ENCODE data around the gene ELK4.

ELK4 gene

DNA sequence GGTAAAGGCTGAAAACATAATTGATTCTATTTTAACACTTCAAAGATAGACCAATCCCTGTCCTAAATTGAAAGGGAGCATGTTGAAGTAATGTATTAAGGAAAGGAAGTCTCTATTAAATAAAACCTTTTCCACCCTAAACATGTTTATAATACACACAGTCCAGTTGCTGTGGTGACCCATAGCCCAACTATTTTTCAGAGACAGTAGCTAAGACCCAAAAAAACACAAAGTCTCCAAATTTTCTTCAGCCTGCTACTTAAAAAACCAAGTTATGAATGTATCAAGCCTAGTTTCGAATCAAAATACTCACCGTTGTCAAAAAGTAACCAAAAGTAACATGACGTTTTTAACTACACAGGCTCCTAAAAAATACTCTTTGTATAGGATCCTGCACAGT lies 1.6 kb downstream of the ELK4 start:
- Histone ChIP-seq H3K27me3 (replicated peaks; ENCODE audit: insufficient read depth, low read length) (peaks cover 10% of the 10 kb centered on the region), H3K9ac (ENCODE audit: low read length) (peak overlapping the region; percentile 64), H3K9me3 (replicated peaks; ENCODE audit: insufficient read depth, low read length) (no peaks in the 10 kb centered on the region), H3K4me2 (ENCODE audit: low read depth, low read length) (peak overlapping the region; percentile 81), H3K9me2 (replicated peaks; ENCODE audit: insufficient read depth, low read length) (no peaks in the 10 kb centered on the region), H2AFZ (ENCODE audit: low read length) (no peak overlapping the region), H3K27ac (ENCODE audit: low read length) (peak overlapping the region; percentile 81), H3K36me3 (replicated peaks; ENCODE audit: insufficient read depth, low read length) (no peaks in the 10 kb centered on the region), H4K20me1 (ENCODE audit: insufficient read depth, low read length) (peaks cover 18% of the 10 kb centered on the region), H3K79me2 (ENCODE audit: low read length) (peaks cover 55% of the 10 kb centered on the region), H3K4me1 (ENCODE audit: low read length) (peaks cover 28% of the 10 kb centered on the region), H3K4me3 (ENCODE audit: low read length) (peak overlapping the region; percentile 65), H3F3A (ENCODE audit: insufficient read depth, low read length) (peaks cover 21% of the 10 kb centered on the region)
- DNase-seq, result no peak
- TF ChIP-seq EZH2phosphoT487 (IDR thresholded peaks at IDR 0.05; ENCODE audit: low read length) (no peak), EZH2 (optimal IDR thresholded peaks at IDR 0.05; ENCODE audit: low read depth, low read length) (no peak)
- TF ChIP-seq, protein P1, sequence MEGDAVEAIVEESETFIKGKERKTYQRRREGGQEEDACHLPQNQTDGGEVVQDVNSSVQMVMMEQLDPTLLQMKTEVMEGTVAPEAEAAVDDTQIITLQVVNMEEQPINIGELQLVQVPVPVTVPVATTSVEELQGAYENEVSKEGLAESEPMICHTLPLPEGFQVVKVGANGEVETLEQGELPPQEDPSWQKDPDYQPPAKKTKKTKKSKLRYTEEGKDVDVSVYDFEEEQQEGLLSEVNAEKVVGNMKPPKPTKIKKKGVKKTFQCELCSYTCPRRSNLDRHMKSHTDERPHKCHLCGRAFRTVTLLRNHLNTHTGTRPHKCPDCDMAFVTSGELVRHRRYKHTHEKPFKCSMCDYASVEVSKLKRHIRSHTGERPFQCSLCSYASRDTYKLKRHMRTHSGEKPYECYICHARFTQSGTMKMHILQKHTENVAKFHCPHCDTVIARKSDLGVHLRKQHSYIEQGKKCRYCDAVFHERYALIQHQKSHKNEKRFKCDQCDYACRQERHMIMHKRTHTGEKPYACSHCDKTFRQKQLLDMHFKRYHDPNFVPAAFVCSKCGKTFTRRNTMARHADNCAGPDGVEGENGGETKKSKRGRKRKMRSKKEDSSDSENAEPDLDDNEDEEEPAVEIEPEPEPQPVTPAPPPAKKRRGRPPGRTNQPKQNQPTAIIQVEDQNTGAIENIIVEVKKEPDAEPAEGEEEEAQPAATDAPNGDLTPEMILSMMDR (IDR thresholded peaks at IDR 0.05; ENCODE audit: low read length), result no peak

DNA sequence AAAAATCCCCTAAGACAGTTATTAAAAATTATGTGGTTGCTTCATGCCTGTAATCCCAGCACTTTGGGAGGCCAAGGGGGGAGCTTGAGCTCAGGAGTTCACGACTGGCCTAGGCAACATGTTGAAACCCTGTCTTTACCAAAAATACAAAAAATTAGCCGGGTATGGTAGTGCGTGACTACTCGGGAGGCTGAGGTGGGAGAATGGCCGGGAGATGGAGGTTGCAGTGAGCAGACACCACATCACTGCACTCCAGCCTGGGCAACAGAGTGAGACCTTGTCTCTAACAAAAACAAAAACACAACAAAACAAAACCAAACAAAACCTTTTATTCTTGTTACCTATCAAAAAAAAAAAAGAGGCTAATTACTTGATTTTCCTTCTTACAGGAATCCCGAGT lies 2.1 kb downstream of the ELK4 start:
- Histone ChIP-seq H2AFZ (ENCODE audit: low read length) (no peak overlapping the region), H3K4me1 (ENCODE audit: low read length) (peaks cover 28% of the 10 kb centered on the region), H3K36me3 (replicated peaks; ENCODE audit: insufficient read depth, low read length) (no peaks in the 10 kb centered on the region), H3K4me2 (ENCODE audit: low read depth, low read length) (peak overlapping the region; percentile 81), H3K9ac (ENCODE audit: low read length) (peak overlapping the region; percentile 64; the same call in 1 of the 2 replicates), H3K27me3 (replicated peaks; ENCODE audit: insufficient read depth, low read length) (peaks cover 10% of the 10 kb centered on the region), H3K9me3 (replicated peaks; ENCODE audit: insufficient read depth, low read length) (no peaks in the 10 kb centered on the region), H3K27ac (ENCODE audit: low read length) (peak overlapping the region; percentile 81; the same call in 1 of the 2 replicates), H3K4me3 (ENCODE audit: low read length) (no peak overlapping the region; the same call in 1 of the 2 replicates), H4K20me1 (ENCODE audit: insufficient read depth, low read length) (peaks cover 21% of the 10 kb centered on the region), H3F3A (ENCODE audit: insufficient read depth, low read length) (peaks cover 21% of the 10 kb centered on the region), H3K79me2 (ENCODE audit: low read length) (peaks cover 60% of the 10 kb centered on the region), H3K9me2 (replicated peaks; ENCODE audit: insufficient read depth, low read length) (no peaks in the 10 kb centered on the region)
- DNase-seq, result no peak
- TF ChIP-seq, protein P1 (IDR thresholded peaks at IDR 0.05; ENCODE audit: low read length), result no peak
- no peak for TF ChIP-seq EZH2 (optimal IDR thresholded peaks at IDR 0.05; ENCODE audit: low read depth, low read length)

DNA sequence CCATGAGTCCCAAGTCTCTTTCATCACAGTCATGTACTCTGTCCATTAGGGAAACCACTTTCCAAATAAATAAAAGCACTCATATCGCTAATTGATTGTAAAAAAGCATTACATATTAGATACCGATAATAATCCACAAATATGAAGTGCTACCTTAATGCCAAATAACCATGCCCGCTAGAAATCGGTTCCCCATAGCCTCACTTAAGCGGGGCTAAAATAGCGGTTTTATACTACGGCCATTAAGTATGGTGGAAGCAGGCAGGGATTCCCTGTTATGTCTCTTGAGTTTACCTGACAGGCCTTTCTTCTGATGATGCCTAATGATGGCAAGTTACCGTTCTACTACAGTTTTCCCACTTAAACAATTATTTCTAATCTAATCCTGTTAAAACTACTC lies 3.9 kb downstream of the ELK4 start:
- Histone ChIP-seq H3K9me3 (replicated peaks; ENCODE audit: insufficient read depth, low read length) (no peaks in the 10 kb centered on the region), H4K20me1 (ENCODE audit: insufficient read depth, low read length) (peaks cover 23% of the 10 kb centered on the region), H3K4me1 (ENCODE audit: low read length) (peaks cover 26% of the 10 kb centered on the region), H3K4me2 (ENCODE audit: low read depth, low read length) (no peak overlapping the region), H3K27ac (ENCODE audit: low read length) (no peak overlapping the region), H2AFZ (ENCODE audit: low read length) (no peak overlapping the region), H3K79me2 (ENCODE audit: low read length) (peaks cover 74% of the 10 kb centered on the region), H3K9ac (ENCODE audit: low read length) (no peak overlapping the region), H3K27me3 (replicated peaks; ENCODE audit: insufficient read depth, low read length) (peaks cover 3% of the 10 kb centered on the region; the same call in 1 of the 2 replicates), H3K36me3 (replicated peaks; ENCODE audit: insufficient read depth, low read length) (peaks cover 6% of the 10 kb centered on the region; the same call in 1 of the 2 replicates), H3F3A (ENCODE audit: insufficient read depth, low read length) (peaks cover 20% of the 10 kb centered on the region), H3K9me2 (replicated peaks; ENCODE audit: insufficient read depth, low read length) (no peaks in the 10 kb centered on the region), H3K4me3 (ENCODE audit: low read length) (no peak overlapping the region)
- DNase-seq, result no peak
- TF ChIP-seq, protein P1 (IDR thresholded peaks at IDR 0.05; ENCODE audit: low read length), result no peak
- TF ChIP-seq EZH2phosphoT487 (IDR thresholded peaks at IDR 0.05; ENCODE audit: low read length) (no peak), EZH2 (optimal IDR thresholded peaks at IDR 0.05; ENCODE audit: low read depth, low read length) (no peak)

All from MM.1S (cell line).